ENCODE results near the gene GRPEL1.

DNA sequence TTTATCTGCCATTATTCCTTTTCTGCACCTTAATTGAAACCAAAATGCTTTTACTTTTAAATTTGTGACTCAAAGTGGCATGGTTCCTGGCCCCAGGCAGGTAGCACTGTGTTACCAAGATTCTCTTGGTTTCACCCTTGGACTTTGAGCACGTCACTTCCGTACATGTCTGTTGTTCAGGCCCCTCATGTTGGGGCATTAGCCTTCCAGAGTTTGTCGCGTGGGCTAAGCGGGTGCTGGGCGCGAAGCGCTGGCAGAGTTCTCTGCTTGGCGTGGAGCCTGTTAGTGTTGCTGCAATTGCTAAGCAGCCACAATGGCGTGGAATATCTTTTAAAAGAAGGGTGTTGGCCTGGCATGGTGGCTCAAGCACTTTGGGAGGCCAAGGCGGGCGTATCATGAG is 38.7 kb downstream of the GRPEL1 start:
- TF ChIP-seq, protein P1, sequence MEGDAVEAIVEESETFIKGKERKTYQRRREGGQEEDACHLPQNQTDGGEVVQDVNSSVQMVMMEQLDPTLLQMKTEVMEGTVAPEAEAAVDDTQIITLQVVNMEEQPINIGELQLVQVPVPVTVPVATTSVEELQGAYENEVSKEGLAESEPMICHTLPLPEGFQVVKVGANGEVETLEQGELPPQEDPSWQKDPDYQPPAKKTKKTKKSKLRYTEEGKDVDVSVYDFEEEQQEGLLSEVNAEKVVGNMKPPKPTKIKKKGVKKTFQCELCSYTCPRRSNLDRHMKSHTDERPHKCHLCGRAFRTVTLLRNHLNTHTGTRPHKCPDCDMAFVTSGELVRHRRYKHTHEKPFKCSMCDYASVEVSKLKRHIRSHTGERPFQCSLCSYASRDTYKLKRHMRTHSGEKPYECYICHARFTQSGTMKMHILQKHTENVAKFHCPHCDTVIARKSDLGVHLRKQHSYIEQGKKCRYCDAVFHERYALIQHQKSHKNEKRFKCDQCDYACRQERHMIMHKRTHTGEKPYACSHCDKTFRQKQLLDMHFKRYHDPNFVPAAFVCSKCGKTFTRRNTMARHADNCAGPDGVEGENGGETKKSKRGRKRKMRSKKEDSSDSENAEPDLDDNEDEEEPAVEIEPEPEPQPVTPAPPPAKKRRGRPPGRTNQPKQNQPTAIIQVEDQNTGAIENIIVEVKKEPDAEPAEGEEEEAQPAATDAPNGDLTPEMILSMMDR (IDR thresholded peaks at IDR 0.05; ENCODE audit: poor library complexity): no peak
- no peak for TF ChIP-seq EZH2phosphoT487 (IDR thresholded peaks at IDR 0.05; ENCODE audit: low read depth, severe bottlenecking, unreplicated experiment)
- TF ChIP-seq EZH2 (IDR thresholded peaks at IDR 0.05; ENCODE audit: borderline replicate concordance): no peak

Data from hepatocyte (in vitro differentiated cells).